RPMI8226 (cell line): Measurements from ENCODE around the gene USP14.

ENCODE experiments used
- DNase-seq: peaks from one replicate; pipeline ENCODE4 v3.0.0-alpha.2; 2015

USP14 gene

DNA sequence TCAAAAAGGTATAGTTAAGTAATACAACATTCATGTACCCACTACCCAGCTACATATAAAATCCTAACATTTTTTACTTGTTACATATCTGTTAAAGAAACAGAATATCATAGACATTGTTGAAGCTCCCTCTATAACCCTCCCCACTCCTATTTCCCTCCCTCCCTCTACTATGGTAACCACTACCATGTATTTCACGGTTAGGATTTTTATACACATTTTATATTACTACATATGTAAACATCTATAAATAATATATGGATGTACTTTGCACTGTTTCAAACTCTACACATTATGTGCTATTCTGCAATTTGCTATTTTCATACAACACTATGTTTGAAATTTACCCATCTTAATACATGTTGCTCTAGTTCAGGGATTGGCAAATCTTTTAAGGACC, 73.2 kb downstream of the USP14 start:
- DNase-seq: no peak

DNA sequence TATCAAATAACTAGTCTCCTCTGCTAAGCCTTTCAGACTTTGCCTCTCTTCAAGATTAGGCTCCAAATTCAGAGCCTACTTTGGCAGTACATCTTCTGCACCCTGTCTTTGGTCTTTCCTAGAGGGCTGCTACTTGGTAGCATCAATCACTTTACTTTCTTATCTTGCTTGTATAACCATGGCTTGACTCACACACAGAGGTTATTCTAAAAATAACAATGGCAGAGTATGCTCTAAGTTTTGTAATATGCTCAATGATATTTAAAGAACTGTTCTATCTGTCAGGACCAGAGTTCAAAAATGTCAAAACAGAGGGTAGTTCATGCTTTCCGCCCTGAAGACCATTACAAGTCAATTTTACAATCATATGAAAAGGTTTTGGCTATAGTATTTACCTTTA, 81.8 kb downstream of the USP14 start:
- no peak for DNase-seq

DNA sequence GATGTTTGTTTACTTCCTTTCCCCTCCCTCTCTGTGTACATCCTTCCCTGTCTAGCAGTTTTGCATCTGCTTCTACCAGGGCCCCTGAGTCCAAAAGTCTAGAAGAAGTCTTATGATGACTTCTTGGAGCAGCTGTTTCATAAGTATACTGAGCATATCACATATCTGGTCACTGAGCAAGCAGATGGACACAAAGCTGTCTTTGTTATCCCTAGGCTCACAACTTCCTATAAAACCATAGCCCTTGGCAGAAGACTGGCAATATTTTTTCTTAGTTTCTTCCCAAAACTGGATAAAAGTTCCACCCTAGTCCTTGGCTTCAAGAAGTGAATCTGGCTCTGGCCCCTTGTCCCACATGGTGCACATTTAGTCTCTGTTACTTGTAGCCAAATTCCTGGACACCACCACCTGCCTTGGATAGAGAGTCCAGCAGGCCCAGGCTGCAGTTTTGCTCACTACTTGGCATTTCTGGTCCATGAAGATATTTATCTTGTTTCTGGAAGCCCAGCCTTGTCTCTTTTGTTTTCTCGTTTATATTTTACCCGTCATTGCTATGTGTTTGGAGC, 87.0 kb downstream of the USP14 start:
- no peak for DNase-seq

DNA sequence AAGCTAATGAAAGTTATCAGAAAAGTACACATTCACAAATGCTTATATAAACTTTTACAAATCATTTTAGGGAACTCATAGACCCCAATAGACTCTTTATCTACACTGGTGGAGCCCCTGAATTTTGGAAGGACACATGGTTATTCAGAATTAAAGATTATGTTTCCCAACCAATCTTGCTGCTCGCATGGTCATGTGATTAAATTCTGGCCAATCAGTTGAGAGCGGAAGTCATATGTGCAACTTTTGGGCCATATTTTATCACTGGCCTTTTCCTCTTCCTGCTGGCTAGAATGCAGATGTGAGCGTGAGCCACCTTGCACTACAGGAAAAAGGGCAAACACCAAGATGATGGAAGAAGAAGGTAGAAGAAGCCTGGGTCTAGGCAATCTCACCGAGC, 89.7 kb downstream of the USP14 start:
- no peak for DNase-seq

DNA sequence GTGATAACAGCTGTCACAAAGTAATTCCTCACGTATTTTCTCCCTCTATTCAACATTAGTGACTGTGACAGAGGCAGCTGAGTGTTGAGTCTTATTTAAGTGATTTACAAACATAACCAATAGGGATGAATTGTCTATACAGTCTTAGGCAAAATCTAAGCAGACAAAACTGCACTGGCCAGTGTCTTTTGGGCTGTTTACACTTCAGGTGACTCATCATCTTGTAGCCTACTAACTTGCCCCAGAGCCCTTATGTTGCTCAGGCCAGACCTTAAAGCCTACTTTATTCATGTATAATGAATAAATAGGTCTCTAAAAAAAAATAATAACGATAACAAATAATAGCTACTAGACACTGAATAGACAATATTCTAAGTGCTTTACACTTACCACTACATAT, 92.3 kb downstream of the USP14 start:
- DNase-seq: no peak

DNA sequence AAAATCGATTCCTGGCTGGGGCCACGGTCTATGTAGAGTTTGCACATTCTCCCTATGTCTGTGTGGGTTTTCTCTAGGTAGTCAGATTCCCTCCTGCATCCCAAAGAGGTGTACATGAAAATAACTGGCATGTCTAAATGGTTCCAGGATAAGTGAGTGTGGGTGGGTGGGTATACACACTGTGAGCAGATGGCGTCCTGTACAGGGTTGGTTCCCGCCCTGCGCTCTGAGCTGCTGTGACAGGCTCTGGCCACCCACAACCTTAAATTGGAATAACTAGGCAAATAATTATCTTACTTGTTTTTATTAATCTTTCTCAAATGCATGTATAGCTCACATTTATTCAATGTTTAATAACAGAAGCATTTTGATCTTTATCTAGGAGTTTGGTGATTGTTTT, 93.2 kb downstream of the USP14 start:
- no peak for DNase-seq

DNA sequence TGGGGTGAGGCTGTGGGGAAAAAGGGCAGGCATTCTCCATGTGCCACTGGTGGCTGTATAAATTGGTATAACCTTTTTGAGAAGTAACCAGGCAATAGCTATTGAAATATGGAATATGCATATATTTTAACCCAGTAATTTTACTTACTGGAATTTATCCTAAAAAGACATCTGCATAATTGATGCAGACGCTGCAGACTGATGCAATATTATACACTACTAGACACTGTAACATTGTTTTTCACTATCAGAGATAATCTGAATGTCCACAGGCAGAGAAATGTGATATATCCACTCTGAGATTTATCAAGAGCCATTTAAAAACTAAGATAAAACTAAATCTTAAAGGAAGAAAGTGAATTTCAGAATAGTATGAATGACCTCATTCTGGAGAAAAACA, 94.8 kb downstream of the USP14 start:
- no peak for DNase-seq

DNA sequence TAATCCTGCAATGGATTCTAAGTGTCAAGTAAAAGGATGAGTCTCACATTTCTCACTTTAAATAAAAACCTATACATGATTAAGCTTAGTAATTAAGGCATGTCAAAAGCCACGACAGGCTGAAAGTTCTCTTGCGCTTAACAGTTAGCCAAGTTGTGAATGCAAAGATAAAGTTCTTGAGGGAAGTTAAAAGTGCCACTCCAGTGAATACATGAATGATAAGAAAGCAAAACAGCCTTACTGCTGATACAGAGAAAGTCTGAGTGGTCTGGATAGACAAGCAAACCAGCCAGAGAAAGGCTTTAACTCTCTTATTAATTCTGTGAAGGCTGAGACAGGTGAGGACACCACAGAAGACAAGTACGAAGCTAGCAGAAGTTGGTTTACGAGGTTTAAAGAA, 96.8 kb downstream of the USP14 start:
- no peak for DNase-seq

DNA sequence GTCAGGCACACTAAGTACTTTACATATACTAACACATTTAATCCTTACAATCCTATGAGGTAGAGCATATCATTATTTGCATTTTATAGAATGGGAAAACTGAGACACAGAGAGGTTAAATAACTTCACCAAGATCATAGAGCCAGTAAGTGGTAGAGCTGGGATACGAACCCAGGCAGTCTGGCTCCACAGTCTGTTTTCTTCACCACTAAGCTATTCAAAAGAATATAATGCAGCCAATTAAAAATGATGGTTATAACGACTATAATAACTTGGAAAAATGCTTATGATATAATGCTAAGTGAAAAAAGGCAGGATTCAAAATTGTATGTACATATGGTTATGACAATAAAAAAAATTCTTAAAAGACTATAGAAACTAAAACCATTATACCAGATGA, 102.2 kb downstream of the USP14 start:
- no peak for DNase-seq

DNA sequence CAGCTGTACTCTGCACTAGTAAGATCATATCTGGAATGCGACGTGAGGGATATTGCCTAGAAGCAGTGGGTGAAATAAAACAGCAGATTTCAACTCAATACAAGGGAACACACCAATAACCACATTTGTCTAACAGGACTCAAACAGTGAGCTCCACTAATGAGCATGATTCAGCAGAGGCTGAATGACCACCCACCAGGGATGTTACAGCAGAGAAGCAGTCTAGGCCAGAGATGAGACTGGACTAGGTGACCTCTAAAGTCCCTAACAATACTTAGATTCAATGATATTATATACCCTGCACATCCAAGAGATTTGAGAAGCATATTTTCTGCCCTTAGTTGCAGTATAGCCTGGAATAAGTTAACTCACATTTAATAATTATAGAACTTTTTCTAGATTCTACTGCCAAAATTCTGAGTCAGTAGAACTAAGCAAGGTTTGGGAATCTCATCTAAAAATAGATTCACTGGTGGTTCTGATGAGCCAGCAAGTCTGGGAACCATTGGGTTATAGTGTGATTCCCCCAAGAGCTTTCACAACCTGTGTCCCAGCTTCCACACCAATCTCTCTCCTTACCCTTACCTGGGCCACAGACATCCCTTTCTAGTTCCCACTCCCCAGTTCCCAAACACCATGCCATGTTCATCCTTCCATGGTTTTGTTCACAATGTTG, 103.2 kb downstream of the USP14 start:
- no peak for DNase-seq
